GM18520 (cell line): Measurements from ENCODE around the gene IARS2.
"Not testable (repeated sequence)": the region's sequence is repeated elsewhere in the genome, so short reads cannot be mapped to it uniquely, and the experiment has no call there.

ENCODE experiments used
- ATAC-seq: cut with Tn5 transposase; IDR thresholded peaks from one replicate; pipeline ENCODE4 v1.9.1; 2021; ENCODE audit not compliant: unreplicated experiment

Gene IARS2

DNA sequence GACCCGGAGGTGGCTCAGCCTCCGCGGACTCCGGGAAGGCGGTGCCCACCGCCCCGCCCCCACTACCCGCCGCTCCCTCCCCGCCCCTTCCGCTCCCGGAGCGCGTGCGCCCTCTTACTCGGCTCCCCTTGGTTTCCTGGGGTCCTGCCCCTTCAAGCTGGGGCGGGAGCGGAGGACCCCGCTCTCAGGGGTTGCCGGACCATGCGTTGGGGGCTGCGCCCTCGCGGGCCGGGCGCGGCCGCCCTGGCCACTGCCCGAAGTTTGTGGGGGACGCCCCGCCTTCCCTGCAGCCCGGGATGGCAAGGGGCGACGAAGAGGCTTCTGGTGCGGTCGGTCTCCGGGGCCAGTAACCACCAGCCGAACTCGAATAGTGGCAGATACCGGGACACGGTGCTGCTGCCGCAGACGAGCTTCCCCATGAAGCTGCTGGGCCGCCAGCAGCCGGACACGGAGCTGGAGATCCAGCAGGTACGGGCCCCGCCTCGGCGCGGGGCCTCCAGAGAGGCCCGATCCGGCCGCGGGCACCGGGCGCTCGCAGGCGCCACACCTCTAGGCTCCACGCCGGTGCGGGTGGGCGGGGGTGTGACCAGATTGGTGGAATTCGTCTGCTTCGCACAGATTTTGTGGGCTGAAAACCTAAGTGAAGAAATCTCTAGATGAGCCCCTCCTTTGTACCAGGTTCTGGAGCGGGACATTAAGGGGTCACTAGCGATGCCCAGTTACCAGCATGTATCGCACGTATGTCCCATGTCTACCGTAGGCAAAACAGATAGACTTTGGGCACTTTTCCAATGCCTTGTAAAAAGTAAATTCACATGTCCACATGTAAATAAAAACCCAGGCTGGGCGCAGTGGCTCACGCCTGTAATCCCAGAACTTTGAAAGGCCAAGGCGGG, at the start of gene IARS2:
Gene IARS2, plus strand, starts transcription at position 117 of the 896 bp plus-strand sequence. Its CDS starts 85 bp downstream, at position 202.
- peak; percentile 43 for ATAC-seq

- no peak for ATAC-seq
Measured at GRCh38 chr1:220044678-220045355, 49.1 kb upstream of the IARS2 start.

DNA sequence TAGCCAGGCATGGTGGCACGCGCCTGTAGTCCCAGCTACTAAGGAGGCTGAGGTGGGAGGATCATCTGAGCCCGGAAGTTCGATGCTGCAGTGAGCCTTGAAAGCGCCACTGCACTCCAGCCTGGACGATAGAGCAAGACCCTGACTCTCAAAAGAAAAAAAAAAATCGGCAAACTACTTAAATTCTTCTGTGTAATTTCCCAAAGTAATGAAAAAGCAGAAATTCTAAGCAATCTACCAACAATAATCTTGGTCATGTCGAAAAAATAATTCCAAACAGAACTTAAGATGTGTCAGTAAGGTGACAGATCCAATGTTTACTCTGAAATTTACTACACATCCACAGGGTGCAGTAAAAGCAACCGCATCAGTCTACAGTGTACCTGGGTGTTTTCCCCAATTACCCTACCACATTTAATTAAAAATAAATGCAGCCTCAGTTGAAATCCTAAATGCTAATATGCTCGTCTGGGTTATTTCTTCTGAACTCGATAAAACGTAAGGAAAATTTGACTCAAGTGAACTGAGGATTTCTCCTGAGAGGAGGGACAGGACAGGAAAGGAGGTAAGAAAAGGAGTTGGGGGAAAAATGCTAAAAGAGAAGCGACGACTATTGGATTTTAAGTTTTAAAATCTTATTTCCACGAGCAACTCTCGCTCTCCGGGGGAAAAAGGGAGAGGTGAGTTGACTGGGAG, 48.4 kb upstream of the IARS2 start:
- ATAC-seq, result no peak

GRCh38 chr1:220046052-220046930, 47.6 kb upstream of the IARS2 start, which contains the start of gene EPRS1:
EPRS1 (minus strand) TSS chr1:220046505; CDS start chr1:220046388, 117 bp downstream.
- ATAC-seq, result peak; percentile 98

GRCh38 chr1:220056374-220056773, 37.6 kb upstream of the IARS2 start:
- ATAC-seq, result no peak

DNA sequence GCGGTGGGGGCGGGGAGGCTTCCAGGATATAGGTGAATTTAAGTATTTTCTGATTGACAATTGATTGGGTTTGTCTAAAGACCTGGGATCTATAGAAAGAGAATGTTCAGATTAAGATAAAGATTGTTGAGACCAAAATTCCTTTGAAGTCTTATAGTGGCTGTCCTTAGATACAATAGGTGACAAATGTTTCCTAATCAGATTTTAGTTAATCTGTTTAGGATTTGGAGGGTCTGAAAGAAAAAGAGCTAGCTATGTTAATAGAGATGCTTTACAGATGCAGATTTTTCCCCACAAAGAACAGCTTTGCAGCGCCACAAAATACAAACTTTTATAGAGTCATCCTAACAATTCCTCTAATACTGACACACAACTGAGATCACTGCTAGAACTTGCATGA, 33.1 kb upstream of the IARS2 start:
- ATAC-seq, result no peak

DNA sequence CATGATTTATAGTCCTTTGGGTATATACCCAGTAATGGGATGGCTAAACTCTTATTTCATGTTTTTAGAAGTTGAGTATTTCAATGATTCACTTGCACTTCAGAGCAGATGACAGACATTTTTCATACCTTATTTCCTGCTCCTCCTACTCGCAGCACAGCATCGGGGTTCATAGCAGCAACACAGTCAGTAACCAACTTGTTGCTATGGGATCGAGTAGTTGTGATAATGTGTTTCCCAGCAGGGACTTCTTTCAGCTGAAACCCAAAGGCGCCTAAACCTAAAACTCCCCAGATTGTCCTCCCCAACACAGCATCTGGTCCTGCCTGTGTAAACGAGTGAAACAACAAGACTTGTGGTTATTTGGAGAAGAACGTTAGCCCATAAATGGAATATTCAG, 31.3 kb upstream of the IARS2 start:
- ATAC-seq, result no peak

DNA sequence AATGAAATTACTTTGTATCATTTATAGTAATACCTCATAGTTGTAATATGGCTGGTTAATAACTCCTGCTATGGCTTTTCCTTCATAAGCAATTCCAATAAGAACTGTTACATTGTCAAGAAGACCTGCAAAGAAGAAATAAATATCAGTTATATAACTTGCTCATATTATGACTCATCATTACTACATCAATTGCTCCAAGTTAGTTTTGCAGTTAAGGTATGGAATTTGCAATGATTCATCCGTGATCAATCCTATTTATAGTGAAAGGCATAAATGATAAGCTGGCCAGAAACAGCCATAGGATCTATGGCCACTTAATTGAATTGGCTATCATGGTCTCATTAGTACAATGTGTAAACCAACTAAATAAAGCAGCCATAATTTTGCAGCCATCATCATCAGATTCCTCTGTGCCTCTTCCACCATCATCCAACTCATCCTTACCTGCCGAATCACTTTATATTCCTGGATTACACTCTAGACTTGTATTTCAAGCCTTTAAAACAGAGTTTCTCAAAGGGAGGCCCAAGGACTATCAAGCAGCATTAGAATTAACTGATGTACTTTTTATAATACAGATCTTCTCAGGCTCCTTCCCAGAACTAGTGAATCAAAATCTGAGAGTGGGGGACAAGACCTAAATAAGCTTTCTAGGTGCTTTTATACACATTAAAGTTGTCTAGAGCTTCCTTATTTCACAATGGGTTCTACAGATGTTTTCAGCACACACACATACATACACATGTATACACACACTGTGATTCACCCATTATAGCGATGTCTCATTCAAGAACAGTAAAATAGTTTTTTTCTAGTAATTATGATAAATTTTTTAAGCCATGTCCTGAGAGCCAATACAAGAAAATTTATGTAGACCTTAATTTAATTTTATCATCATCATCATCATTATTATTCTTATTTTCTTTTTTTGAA, 26.4 kb upstream of the IARS2 start:
- ATAC-seq, result no peak

GRCh38 chr1:220076861-220077762, 16.8 kb upstream of the IARS2 start:
- ATAC-seq, result no peak

DNA sequence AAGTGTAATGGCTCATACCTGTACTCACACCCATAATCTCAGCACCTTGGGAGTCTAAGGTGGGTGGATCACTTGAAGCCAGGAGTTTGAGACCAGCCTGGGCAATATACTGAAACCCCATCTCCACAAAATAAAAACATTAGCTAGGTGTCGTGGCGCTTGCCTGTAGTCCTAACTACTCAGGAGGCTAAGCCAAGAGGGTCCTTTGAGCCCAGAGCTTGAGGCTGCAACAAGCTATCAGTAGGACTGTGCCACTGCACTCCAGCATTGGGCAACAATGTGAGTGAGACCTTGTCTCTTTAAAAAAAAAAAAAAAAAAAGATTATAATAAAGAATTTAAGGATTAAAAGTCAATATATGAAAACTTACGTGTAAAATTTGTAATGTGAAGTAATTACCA, 16.0 kb upstream of the IARS2 start:
- no peak for ATAC-seq

- no peak for ATAC-seq
Measured at GRCh38 chr1:220084460-220084859, 9.5 kb upstream of the IARS2 start.

DNA sequence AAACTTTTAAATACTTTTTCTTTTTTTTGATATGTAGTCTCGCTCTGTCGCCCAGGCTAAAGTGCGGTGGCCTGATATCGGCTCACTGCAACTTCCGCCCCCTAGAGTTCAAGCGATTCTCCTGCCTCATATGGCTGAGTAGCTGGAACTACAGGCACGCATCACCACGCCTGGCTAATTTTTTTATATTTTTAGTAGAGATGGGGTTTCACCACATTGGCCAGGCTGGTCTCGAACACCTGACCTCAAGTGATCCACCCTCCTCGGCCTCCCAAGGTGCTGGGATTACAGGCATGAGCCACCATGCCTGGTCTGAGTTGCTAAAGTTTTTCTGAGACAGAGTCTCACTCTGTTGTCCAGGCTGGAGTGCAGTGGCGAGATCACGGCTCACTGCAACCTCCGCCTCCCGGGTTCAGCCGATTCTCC, 7.7 kb upstream of the IARS2 start:
- ATAC-seq, result peak; percentile 37

GRCh38 chr1:220089650-220090556, 4.0 kb upstream of the IARS2 start, which contains the start of gene BPNT1:
BPNT1 (minus strand) TSS chr1:220089788; CDS start chr1:220079846, 9,942 bp downstream.
- ATAC-seq, result peak; percentile 47

DNA sequence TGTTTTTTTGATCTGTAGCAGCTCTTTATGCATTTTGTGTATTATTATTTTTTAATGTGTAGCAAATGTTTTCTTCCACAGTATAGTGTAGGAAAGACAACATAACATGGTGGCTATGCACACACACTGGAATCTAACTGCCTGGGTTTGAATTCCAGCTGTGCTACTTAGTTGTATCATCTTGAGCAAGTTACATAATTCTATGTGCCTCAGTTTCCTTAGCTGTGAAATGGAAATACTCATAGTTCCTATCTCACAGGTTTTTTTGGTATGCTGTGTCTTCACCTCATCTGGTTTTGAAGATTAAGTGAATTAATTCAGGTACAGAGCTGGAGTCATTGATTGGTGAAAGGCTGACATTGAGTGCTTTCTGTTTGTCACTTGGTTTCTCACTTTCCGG, 1.2 kb upstream of the IARS2 start:
- ATAC-seq, result no peak

DNA sequence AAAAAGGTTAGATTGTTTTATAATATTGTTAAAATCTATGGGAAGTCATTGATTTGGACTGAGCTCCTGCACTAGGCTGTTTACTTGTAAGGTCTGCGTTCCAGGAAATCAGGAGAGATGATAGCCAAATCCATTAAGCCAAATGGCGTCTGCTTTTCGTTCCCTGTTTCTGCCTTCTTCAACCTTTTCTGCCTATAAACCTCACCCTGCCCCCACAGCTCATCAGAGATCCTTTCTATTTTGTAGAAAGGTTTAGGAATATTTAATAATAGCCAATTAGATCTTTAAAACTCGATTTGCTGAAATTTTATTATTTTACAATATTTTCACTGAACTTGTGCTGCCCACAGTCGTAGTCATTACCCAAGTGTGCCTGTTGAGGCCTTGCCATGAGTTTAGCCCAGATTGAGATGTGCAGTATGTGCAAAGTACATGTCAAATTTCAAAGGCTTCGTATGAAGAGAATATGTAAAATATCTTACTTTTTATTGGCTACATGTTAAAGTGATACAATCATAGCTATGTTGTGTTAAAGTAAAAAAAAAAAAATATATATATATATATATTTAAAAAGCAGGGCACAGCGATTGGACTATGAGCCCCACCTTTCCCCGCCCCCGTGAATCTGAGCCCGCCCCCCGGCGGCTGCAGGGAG, 444 bp upstream of the IARS2 start:
- peak; percentile 5 for ATAC-seq

DNA sequence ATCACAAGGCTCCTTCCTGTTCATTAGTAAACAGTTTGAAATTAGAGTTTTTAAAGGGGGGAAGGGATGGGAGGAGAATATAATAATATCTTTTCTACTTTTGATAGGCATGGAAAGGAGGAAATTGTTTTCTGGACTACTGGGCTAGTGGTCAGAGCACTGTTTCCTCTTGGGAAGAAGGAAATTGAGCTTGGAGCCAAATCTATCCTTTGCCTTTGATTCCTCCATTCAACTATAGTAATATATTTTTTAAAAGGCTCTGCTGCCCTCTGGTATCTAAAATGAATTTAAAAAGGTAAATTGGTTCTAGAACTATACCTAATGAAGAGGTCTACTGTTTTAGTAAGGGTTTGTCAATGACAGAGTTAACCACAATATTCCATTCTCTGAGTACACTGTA, 5.9 kb downstream of the IARS2 start:
- no peak for ATAC-seq

- not testable (repeated sequence) for ATAC-seq
Measured at GRCh38 chr1:220110473-220110872, 16.5 kb downstream of the IARS2 start.
